ENCODE results near the gene KXD1.

KXD1 gene

DNA sequence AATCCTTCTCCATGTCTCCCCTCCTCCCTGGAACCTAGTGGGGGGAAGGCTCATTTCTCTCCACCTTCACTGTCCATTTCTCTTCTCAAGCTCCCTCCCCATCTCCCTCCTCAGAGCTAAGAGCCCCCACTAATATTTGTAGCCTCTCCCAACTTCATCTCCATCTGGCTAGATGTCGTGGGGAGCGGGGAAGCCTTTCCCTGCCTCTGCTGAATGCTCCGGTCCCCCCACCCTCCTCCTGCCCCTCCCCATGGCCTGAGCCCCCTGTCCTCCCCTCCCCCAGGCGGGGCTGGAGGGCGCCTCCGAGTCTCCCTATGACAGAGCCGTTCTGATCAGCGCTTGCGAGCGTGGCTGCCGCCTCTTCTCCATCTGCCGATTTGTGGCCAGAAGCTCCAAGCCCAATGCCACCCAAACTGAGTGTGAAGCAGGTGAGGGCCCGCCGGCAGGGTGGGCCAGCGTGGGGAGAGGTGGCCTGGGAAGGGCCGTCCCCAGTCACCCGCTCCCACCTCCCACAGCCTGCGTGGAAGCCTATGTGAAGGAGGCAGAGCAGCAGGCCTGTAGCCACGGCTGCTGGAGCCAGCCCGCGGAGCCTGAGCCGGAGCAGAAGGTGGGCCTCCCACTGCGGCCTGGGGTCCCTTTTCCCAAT lies 56.0 kb downstream of the KXD1 start:
- DNase-seq, result no peak
- no peak for ATAC-seq

DNA sequence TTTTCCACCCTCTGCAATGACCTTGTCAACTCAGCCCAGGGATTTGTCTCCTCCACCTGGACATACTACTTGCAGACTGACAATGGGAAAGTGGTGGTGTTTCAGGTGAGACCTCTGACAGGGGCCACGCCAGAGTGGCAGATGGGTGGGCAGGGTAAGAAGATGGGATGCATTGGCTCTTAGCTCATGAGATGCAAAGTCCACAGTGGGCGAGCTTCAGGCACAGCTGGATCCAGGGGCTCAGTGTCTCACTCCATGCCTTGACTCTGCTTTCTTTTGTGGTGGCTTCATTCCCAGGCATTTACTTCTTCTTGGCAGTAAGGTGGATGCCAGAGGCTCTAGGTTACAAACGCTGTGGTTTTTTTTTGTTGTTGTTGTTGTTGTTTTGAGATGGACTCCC lies 58.4 kb downstream of the KXD1 start:
- ATAC-seq (no peak), DNase-seq (no peak)

GRCh38 chr19:18617562-18617961 lies 59.9 kb downstream of the KXD1 start:
- no peak for ATAC-seq
- DNase-seq, result no peak

GRCh38 chr19:18618236-18618635 lies 60.6 kb downstream of the KXD1 start:
- no peak for DNase-seq

More at GRCh38 chr19:18618236-18618635, 60.6 kb downstream of the KXD1 start:
- ATAC-seq, result no peak

Data from stimulated activated naive CD8-positive, alpha-beta T cell treated with anti-CD3 and anti-CD28 coated beads, Interleukin-15, Interleukin-2, amounts not matched to agents 100 U/mL and 50 U/mL, for 24 hours (primary cell).